Measurements from ENCODE around the gene MYOT.
A peak's percentile ranks its signal among the peaks of the same experiment; 100 is the strongest.

MYOT gene

GRCh38 chr5:137833463-137833862, 34.2 kb upstream of the MYOT start:
- no peaks in the 10 kb centered on the region for H3K9me3 ChIP-seq
- H3K4me3 ChIP-seq: no peak overlapping the region
- H3K36me3 ChIP-seq: no peaks in the 10 kb centered on the region
- intact Hi-C loops (cut with DNase I; ENCODE audit: low total_unique reads): no loop called here
- no peak for TF ChIP-seq CTCF (IDR thresholded peaks at IDR 0.05)
- H3K27ac ChIP-seq: no peak overlapping the region
- peaks cover 0 to 59% (median 21%) of the 10 kb centered on the region in 4 donors for H3K4me1 ChIP-seq
- H3K27me3 ChIP-seq: no peaks in the 10 kb centered on the region
- no peak for DNase-seq

GRCh38 chr5:137834498-137835049, 33.1 kb upstream of the MYOT start:
- H3K4me1 ChIP-seq: peaks cover 0 to 66% (median 21%) of the 10 kb centered on the region in 4 donors
- no peaks in the 10 kb centered on the region for H3K36me3 ChIP-seq
- DNase-seq: no peak
- TF ChIP-seq CTCF (IDR thresholded peaks at IDR 0.05): no peak
- H3K9me3 ChIP-seq: no peaks in the 10 kb centered on the region
- no peak overlapping the region for H3K4me3 ChIP-seq
- H3K27ac ChIP-seq: no peak overlapping the region
- intact Hi-C loops (cut with DNase I; ENCODE audit: low total_unique reads): no loop called here
- no peaks in the 10 kb centered on the region for H3K27me3 ChIP-seq

GRCh38 chr5:137836298-137836697, 31.4 kb upstream of the MYOT start:
- TF ChIP-seq CTCF (IDR thresholded peaks at IDR 0.05): no peak
- Histone ChIP-seq H3K36me3 (no peaks in the 10 kb centered on the region), H3K9me3 (no peaks in the 10 kb centered on the region), H3K27me3 (no peaks in the 10 kb centered on the region), H3K4me1 (peaks cover 0 to 62% (median 18%) of the 10 kb centered on the region in 4 donors), H3K4me3 (no peak overlapping the region), H3K27ac (peak overlapping the region; percentile 47 to 49)
- intact Hi-C loops (cut with DNase I; ENCODE audit: low total_unique reads): no loop called here
- DNase-seq: no peak

- no peak for DNase-seq
- Histone ChIP-seq H3K4me1 (peaks cover 0 to 57% (median 15%) of the 10 kb centered on the region in 4 donors), H3K4me3 (no peak overlapping the region), H3K27ac (peak overlapping the region; percentile 47 to 49), H3K36me3 (no peaks in the 10 kb centered on the region), H3K27me3 (no peaks in the 10 kb centered on the region), H3K9me3 (no peaks in the 10 kb centered on the region)
- intact Hi-C loops (cut with DNase I; ENCODE audit: low total_unique reads): no loop called here
- no peak for TF ChIP-seq CTCF (IDR thresholded peaks at IDR 0.05)
Measured at GRCh38 chr5:137836997-137837396, 30.7 kb upstream of the MYOT start.

GRCh38 chr5:137837491-137838394, 29.9 kb upstream of the MYOT start:
- no peaks in the 10 kb centered on the region for H3K27me3 ChIP-seq
- TF ChIP-seq CTCF (IDR thresholded peaks at IDR 0.05): no peak
- intact Hi-C loops (cut with DNase I; ENCODE audit: low total_unique reads): no loop called here
- DNase-seq: no peak
- no peak overlapping the region for H3K4me3 ChIP-seq
- no peaks in the 10 kb centered on the region for H3K36me3 ChIP-seq
- H3K4me1 ChIP-seq: peaks cover 0 to 50% (median 15%) of the 10 kb centered on the region in 4 donors
- peak overlapping the region; percentile 47 to 49 for H3K27ac ChIP-seq
- H3K9me3 ChIP-seq: no peaks in the 10 kb centered on the region

Data from tibial artery (tissue), 4 donors.